Testis (tissue), 3 donors: ENCODE results near the gene CYS1. TPM values are rescaled to one million over a fixed set of nuclear protein-coding genes. Genes with fewer than 3 reads are reported as not detected.
A peak's percentile ranks its signal among the peaks of the same experiment; 100 is the strongest.
"Not testable (repeated sequence)": the region's sequence is repeated elsewhere in the genome, so short reads cannot be mapped to it uniquely, and the experiment has no call there.

Experiments used
- DNase-seq: peaks from one replicate; pipeline ENCODE4 v3.0.0-alpha.2; 2019
- H3K27ac ChIP-seq, 2 donors: fragments of 200-600 bp; sonication (generic); one replicate each; pipeline ENCODE4 v1.5.1; 2019
- H3K27me3 ChIP-seq: fragments of 200-600 bp; sonication (generic); one replicate; pipeline ENCODE4 v1.5.1; 2019
- H3K36me3 ChIP-seq: fragments of 200-600 bp; sonication (generic); one replicate; pipeline ENCODE4 v1.5.1; 2017; ENCODE audit warnings: low read depth; ENCODE audit errors: missing control alignments
- H3K4me1 ChIP-seq: fragments of 200-600 bp; sonication (generic); one replicate; pipeline ENCODE4 v1.5.1; 2019
- H3K4me3 ChIP-seq, 2 donors: fragments of 200-600 bp; sonication (generic); one replicate each; pipeline ENCODE4 v1.5.1; 2017 to 2019
- H3K9me3 ChIP-seq: fragments of 200-600 bp; sonication (generic); one replicate; pipeline ENCODE4 v1.5.1; 2017
- POLR2A ChIP-seq: fragments of 450-650 bp; IDR thresholded peaks from one replicate; pipeline ENCODE4 v1.6.1; 2017; ENCODE audit warnings: antibody characterized with exemption, mild to moderate bottlenecking, moderate library complexity
- WGBS, 2 donors: methylation state at CpG; one replicate each; pipeline ENCODE4 v1.1.5; 2018; 5-methylcytosine and 5-hydroxymethylcytosine counted together
- intact Hi-C: fragments of 100-400 bp; cut with DNase I; formaldehyde crosslinking; loops from one replicate; pipeline ENCODE4 v1.15.1; 2023; ENCODE audit warnings: low total_unique reads
- polyA plus RNA-seq: library from polyadenylated mRNA; stranded (reverse); fragments of 350-450 nt; fragmentation: Illumina TruSeq; extraction: RNeasy Lipid Tissue Mini Kit (QIAGEN cat#74804); gene quantifications from one replicate; pipeline ENCODE4 v1.2.3, GENCODE V29; 2014; ENCODE audit warnings: low read depth, low replicate concordance; ENCODE audit not compliant: insufficient read depth
- total RNA-seq, 2 donors: library from RNA; depleted of rRNA; stranded (reverse); fragments of >200 nt; gene quantifications; one replicate each; pipeline ENCODE4 v1.2.3, GENCODE V29; 2016
- TF ChIP-seq, protein P1 (sequence below), 3 experiments: fragments of 450-650 bp in 2 of 3; fragments of 200-600 bp in 1 of 3; sonication (generic) in 1 of 3; IDR thresholded peaks; one replicate each; pipeline ENCODE4 v1.5.1; 2016 to 2019; ENCODE audit warnings: antibody characterized with exemption in 3 of 3, mild to moderate bottlenecking in 2 of 3, moderate library complexity in 1 of 3

Gene CYS1
- total and polyA plus RNA-seq, 3 donors from 2014 or later: 3.7 to 5.5 (median 4.3) TPM

DNA sequence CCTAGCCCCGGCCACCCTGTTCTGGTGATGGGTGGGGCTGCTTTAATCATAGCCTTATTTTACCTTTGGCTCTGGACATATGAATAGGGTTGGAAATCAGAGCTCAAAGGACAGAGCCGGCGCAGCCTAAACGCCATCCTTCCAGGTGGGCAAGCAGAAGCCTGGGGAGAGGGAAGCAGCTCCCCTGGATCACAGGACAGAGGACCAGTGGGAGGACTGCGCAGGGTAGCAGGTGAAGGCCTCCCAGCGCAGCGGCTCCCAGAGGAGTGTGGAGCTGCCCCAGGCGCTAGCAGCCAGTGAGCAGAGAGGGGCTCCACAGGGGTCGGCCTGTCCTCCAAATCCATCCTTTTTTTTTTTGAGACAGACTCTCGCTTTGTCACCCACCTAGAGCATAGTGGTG, 16.4 kb upstream of the CYS1 start:
- H3K27ac ChIP-seq: no peak overlapping the region
- H3K4me3 ChIP-seq: no peak overlapping the region
- H3K36me3 ChIP-seq: no peaks in the 10 kb centered on the region
- TF ChIP-seq POLR2A: no peak
- TF ChIP-seq, protein P1, sequence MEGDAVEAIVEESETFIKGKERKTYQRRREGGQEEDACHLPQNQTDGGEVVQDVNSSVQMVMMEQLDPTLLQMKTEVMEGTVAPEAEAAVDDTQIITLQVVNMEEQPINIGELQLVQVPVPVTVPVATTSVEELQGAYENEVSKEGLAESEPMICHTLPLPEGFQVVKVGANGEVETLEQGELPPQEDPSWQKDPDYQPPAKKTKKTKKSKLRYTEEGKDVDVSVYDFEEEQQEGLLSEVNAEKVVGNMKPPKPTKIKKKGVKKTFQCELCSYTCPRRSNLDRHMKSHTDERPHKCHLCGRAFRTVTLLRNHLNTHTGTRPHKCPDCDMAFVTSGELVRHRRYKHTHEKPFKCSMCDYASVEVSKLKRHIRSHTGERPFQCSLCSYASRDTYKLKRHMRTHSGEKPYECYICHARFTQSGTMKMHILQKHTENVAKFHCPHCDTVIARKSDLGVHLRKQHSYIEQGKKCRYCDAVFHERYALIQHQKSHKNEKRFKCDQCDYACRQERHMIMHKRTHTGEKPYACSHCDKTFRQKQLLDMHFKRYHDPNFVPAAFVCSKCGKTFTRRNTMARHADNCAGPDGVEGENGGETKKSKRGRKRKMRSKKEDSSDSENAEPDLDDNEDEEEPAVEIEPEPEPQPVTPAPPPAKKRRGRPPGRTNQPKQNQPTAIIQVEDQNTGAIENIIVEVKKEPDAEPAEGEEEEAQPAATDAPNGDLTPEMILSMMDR (IDR thresholded peaks at IDR 0.05): no peak
- WGBS, 2 donors: 88 to 91% methylated on average over 8 to 10 of the region's 10 CpGs
- no peaks in the 10 kb centered on the region for H3K4me1 ChIP-seq
- H3K9me3 ChIP-seq: no peaks in the 10 kb centered on the region
- no peaks in the 10 kb centered on the region for H3K27me3 ChIP-seq
- intact Hi-C loops: no loop called here
- no peak for DNase-seq

DNA sequence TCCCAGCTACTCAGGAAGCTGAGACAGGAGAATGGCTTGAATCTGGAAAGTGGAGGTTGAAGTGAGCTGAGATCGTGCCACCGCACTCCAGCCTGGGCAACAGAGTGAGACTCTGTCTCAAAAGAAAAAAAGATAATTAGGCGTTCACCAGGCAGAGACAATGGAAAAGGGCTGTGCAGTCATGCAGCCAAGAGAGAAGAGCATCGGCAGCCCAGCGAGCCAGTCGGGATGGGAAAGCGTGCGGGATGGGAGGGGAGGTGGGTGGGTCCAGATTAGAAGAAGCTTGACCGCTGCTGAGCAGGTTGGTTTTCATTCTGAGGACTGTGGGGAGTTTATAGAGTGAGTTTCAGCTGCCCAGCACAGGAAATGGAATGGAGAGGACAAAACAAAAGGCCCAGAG, 15.0 kb upstream of the CYS1 start:
- 58 to 62% methylated on average over 9 of the region's 9 CpGs for WGBS, 2 donors
- no peak overlapping the region for H3K4me3 ChIP-seq
- H3K36me3 ChIP-seq: no peaks in the 10 kb centered on the region
- DNase-seq: no peak
- no peak overlapping the region for H3K27ac ChIP-seq
- H3K9me3 ChIP-seq: no peaks in the 10 kb centered on the region
- intact Hi-C loops: no loop called here
- no peaks in the 10 kb centered on the region for H3K4me1 ChIP-seq
- no peaks in the 10 kb centered on the region for H3K27me3 ChIP-seq
- no peak for TF ChIP-seq POLR2A
- TF ChIP-seq, protein P1 (IDR thresholded peaks at IDR 0.05): no peak

DNA sequence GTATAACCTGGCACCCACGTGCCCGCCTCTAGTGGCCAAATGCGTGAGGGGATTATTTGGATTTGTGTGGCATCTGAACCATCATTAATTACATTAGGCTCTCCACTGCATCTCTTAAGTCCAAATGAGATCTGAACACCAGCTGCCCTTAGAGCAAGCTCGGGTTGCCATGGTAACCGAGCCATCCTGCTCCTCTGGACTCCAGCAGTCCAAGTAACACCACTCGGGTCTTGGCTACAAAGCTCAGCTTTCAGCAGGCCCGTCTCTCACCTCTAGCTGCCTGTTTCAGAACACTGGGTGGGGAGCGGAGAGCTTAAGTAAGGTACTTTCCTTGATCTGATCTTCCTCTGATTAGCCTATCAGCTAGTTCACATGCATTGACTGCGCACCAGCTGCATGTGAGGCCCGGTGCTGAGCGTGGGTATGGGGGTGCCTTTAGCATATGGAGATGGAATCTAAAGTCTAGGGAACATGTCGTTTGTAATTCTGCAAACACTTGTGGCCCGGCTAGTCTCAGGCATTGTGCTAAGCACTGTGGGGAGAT, 14.1 kb upstream of the CYS1 start:
- DNase-seq: peak; percentile 43
- TF ChIP-seq, protein P1 (IDR thresholded peaks at IDR 0.05): no peak
- no peak for TF ChIP-seq POLR2A
- Histone ChIP-seq H3K4me1 (no peaks in the 10 kb centered on the region), H3K27me3 (no peaks in the 10 kb centered on the region), H3K9me3 (no peaks in the 10 kb centered on the region), H3K4me3 (no peak overlapping the region), H3K36me3 (no peaks in the 10 kb centered on the region), H3K27ac (no peak overlapping the region)
- intact Hi-C loops: no loop called here
- WGBS, 2 donors: 69 to 73% methylated on average over 13 of the region's 13 CpGs

DNA sequence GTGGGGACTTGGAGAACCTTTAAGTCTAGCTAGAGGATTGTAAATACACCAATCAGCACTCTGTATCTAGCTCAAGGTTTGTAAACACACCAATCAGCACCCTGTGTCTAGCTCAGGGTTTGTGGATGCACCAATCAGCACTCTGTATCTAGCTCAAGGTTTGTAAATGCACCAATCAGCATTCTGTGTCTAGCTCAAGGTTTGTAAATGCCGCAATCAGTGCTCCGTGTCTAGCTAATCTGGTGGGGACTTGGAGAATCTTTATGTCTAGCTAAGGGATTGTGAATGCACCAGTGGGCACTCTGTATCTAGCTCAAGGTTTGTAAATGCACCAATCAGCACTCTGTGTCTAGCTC, 11.7 kb upstream of the CYS1 start:
- H3K9me3 ChIP-seq, H3K27ac ChIP-seq, H3K27me3 ChIP-seq, H3K4me1 ChIP-seq, H3K36me3 ChIP-seq, intact Hi-C loops: not testable (repeated sequence)
- H3K4me3 ChIP-seq: peak overlapping the region in 1 of 2 donors; percentile 45
- WGBS, 2 donors: 33 to 85% methylated on average over 2 of the region's 2 CpGs
- DNase-seq: peak; percentile 36

DNA sequence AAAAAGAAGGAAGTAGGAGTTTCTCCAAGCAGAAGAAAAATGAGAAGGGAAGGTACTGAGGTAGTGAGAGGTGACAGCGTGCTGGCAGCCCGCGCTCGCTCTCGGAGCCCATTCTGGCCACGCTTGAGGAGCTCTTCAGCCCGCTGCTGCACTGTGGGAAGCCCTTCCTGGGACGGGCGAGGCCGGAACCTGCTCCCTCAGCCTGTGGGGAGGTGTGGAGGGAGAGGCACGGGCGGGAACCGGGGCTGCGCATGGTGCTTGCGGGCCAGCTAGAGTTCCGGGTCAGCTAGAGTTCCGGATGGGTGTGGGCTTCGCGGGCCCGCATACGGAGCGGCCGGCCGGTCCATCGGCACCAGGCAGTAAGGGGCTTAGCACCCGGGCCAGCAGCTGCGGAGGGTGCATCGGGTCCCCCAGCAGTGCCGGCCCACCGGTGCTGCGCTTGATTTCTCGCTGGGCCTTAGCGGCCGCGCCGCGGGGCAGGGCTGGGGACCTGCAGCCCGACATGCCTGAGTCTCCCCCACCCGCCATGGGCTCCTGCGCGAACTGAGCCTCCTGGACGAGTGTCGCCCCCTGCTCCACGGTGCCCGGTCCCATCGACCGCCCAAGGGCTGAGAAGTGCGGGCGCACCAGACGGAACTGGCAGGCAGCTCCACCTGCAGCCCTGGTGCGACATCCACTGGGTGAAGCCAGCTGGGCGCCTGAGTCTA, 11.1 kb upstream of the CYS1 start:
- TF ChIP-seq, protein P1 (IDR thresholded peaks at IDR 0.05): no peak
- no peak for TF ChIP-seq POLR2A
- H3K27me3 ChIP-seq: no peaks in the 10 kb centered on the region
- no peaks in the 10 kb centered on the region for H3K9me3 ChIP-seq
- WGBS, 2 donors: 18 to 36% methylated on average over 7 to 52 of the region's 52 CpGs
- H3K4me3 ChIP-seq: peak overlapping the region; percentile 24 to 45
- H3K36me3 ChIP-seq: no peaks in the 10 kb centered on the region
- intact Hi-C loops: no loop called here
- no peaks in the 10 kb centered on the region for H3K4me1 ChIP-seq
- H3K27ac ChIP-seq: no peak overlapping the region
- DNase-seq: peak; percentile 57
